Mesenchymal stem cell (in vitro differentiated cells and primary cell): ENCODE results near the gene EPO.
A peak's percentile ranks its signal among the peaks of the same experiment; 100 is the strongest.

Source experiments
- DNase-seq: peaks from one replicate; pipeline ENCODE4 v3.0.0-alpha.2; 2013
- H2AFZ ChIP-seq: one replicate; pipeline ENCODE4 v1.6.1; 2013; ENCODE audit warnings: low read depth, mild to moderate bottlenecking, control low read depth, inconsistent platforms, low read length, moderate library complexity
- H2AK5ac ChIP-seq: 2 replicates; pipeline ENCODE4 v1.6.1; 2013; ENCODE audit warnings: low read length, moderate library complexity, mild to moderate bottlenecking, inconsistent platforms; ENCODE audit not compliant: severe bottlenecking
- H2BK120ac ChIP-seq: one replicate; pipeline ENCODE4 v1.6.1; 2013; ENCODE audit warnings: low read depth, mild to moderate bottlenecking, inconsistent platforms, low read length, moderate library complexity
- H2BK12ac ChIP-seq, 2 experiments: one replicate each; pipeline ENCODE4 v1.6.1; 2013; ENCODE audit warnings: inconsistent platforms in 2 of 2, low read length in 2 of 2, mild to moderate bottlenecking in 2 of 2, moderate library complexity in 2 of 2, control low read depth in 1 of 2
- H2BK15ac ChIP-seq: one replicate; pipeline ENCODE4 v1.6.1; 2013; ENCODE audit warnings: mild to moderate bottlenecking, low read depth, inconsistent platforms; ENCODE audit not compliant: poor library complexity, severe bottlenecking
- H2BK5ac ChIP-seq: 2 replicates; pipeline ENCODE4 v1.6.1; 2013; ENCODE audit warnings: low read depth, mild to moderate bottlenecking, low read length, control low read depth, inconsistent platforms; ENCODE audit not compliant: poor library complexity, severe bottlenecking
- H3K14ac ChIP-seq, 2 experiments: one replicate each; pipeline ENCODE4 v1.6.1; 2013; ENCODE audit warnings: inconsistent platforms in 2 of 2, low read length in 2 of 2, control low read depth in 1 of 2, mild to moderate bottlenecking in 1 of 2, moderate library complexity in 1 of 2
- H3K18ac ChIP-seq, 2 experiments: one replicate each; pipeline ENCODE4 v1.6.1; 2013; ENCODE audit warnings: inconsistent platforms in 2 of 2, low read length in 2 of 2, control low read depth in 1 of 2, low read depth in 1 of 2, mild to moderate bottlenecking in 1 of 2
- H3K23ac ChIP-seq, 2 experiments: one replicate each; pipeline ENCODE4 v1.6.1; 2013; ENCODE audit warnings: inconsistent platforms in 2 of 2, low read length in 2 of 2, mild to moderate bottlenecking in 2 of 2, moderate library complexity in 2 of 2, control low read depth in 1 of 2
- H3K27ac ChIP-seq: 2 replicates; pipeline ENCODE4 v1.5.1; 2013; ENCODE audit warnings: mild to moderate bottlenecking, moderate library complexity, low read length, control low read depth, inconsistent platforms; ENCODE audit not compliant: poor library complexity, severe bottlenecking
- H3K27me3 ChIP-seq, 2 experiments: 2 replicates each; pipeline versions ENCODE4 v1.6.1 to v1.7.0; 2013; ENCODE audit warnings: low read length in 2 of 2, mild to moderate bottlenecking in 2 of 2, moderate library complexity in 2 of 2, control low read depth in 1 of 2, inconsistent platforms in 1 of 2; ENCODE audit not compliant: control insufficient read depth in 1 of 2, insufficient read depth in 1 of 2
- H3K36me3 ChIP-seq, 2 experiments: 2 replicates each; pipeline versions ENCODE4 v1.6.1 to v1.7.0; 2013; ENCODE audit warnings: low read length in 2 of 2, control low read depth in 1 of 2, inconsistent platforms in 1 of 2, low read depth in 1 of 2, mild to moderate bottlenecking in 1 of 2; ENCODE audit not compliant: insufficient read depth in 2 of 2, control insufficient read depth in 1 of 2
- H3K4ac ChIP-seq, 2 experiments: one replicate each; pipeline ENCODE4 v1.6.1; 2013; ENCODE audit warnings: inconsistent platforms in 2 of 2, low read length in 2 of 2, mild to moderate bottlenecking in 2 of 2, moderate library complexity in 2 of 2, control low read depth in 1 of 2, low read depth in 1 of 2
- H3K4me1 ChIP-seq: 2 replicates; pipeline ENCODE4 v1.6.1; 2013; ENCODE audit warnings: low read depth, low read length, control low read depth; ENCODE audit not compliant: control insufficient read depth, insufficient read depth
- H3K4me2 ChIP-seq: 2 replicates; pipeline ENCODE4 v1.6.1; 2013; ENCODE audit warnings: low read length, mild to moderate bottlenecking, inconsistent platforms; ENCODE audit not compliant: poor library complexity, severe bottlenecking
- H3K4me3 ChIP-seq, 2 experiments: 2 replicates each; pipeline versions ENCODE4 v1.5.1 to v1.7.0; 2013; ENCODE audit warnings: low read length in 2 of 2, mild to moderate bottlenecking in 2 of 2, control low read depth in 1 of 2, low read depth in 1 of 2; ENCODE audit not compliant: insufficient read depth in 1 of 2
- H3K79me1 ChIP-seq: replicated peaks from 2 replicates; pipeline ENCODE4 v1.6.1; 2013; ENCODE audit warnings: mild to moderate bottlenecking, control low read depth, low read length, inconsistent platforms; ENCODE audit not compliant: poor library complexity, severe bottlenecking
- H3K9ac ChIP-seq: 2 replicates; pipeline ENCODE4 v1.7.0; 2013; ENCODE audit warnings: mild to moderate bottlenecking, low read length, moderate library complexity
- H3K9me3 ChIP-seq: 2 replicates; pipeline ENCODE4 v1.7.0; 2013; ENCODE audit warnings: mild to moderate bottlenecking, low read length; ENCODE audit not compliant: control insufficient read depth
- H4K8ac ChIP-seq: one replicate; pipeline ENCODE4 v1.6.1; 2013; ENCODE audit warnings: inconsistent platforms, mild to moderate bottlenecking, low read length, moderate library complexity
- H4K91ac ChIP-seq: one replicate; pipeline ENCODE4 v1.6.1; 2013; ENCODE audit warnings: mild to moderate bottlenecking, low read length, inconsistent platforms
- WGBS: methylation state at CpG from one replicate; pipeline ENCODE4 v1.1.7; 2013; ENCODE audit warnings: mixed read lengths; 5-methylcytosine and 5-hydroxymethylcytosine counted together

EPO gene

DNA sequence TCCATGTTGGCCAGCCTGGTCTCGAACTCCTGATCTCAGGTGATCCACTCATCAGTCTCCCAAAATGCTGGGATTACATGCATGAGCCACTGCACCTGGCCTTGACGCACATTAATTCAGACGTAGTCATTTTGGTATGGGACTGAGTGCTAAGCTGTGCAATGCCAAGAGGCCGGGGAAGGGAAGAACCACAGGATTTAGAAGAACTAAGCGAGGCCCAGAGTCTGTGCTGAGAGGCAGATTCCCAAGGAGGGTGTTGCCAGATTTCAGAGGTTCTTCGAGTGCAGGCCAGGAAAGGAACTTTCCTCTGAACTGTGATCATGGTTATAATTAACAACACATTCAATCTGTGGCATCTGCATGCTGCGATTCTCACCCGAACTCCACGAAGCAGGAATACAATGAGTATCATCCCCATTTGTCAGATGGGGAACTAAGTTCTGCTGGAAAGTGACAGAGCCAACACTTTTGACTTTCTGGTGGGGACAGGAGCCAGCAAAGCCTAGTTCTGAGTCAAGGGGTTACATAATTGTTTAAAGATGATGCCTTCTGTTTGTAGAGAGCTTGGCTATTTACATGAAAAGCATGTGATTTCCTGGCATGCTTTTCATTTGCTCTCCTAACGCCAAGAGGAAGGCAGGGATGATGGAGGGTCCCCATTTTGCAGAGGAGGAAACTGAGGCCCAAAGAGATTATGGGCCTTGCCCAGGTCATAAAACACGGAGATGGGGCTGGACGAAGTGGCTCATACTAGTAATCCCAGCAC lies 6.9 kb downstream of the EPO start:
- no peak overlapping the region for H2BK120ac ChIP-seq
- H3K27me3 ChIP-seq, result peaks cover 18 to 42% of the 10 kb centered on the region in 2 experiments
- peak overlapping the region; percentile 10 for H2AK5ac ChIP-seq
- H3K9ac ChIP-seq, result peak overlapping the region; percentile 81
- H3K18ac ChIP-seq, result peak overlapping the region in 1 of 2 experiments; percentile 80
- peaks cover 2% of the 10 kb centered on the region for H3K4me1 ChIP-seq
- peak; percentile 51 for DNase-seq
- no peaks in the 10 kb centered on the region for H3K79me1 ChIP-seq
- no peak overlapping the region for H3K4me3 ChIP-seq
- no peak overlapping the region for H4K8ac ChIP-seq
- no peak overlapping the region for H3K14ac ChIP-seq
- peak overlapping the region; percentile 16 for H3K4me2 ChIP-seq
- peak overlapping the region in 1 of 2 experiments; percentile 71 for H3K4ac ChIP-seq
- no peak overlapping the region for H2AFZ ChIP-seq
- no peak overlapping the region for H3K27ac ChIP-seq
- no peak overlapping the region for H2BK12ac ChIP-seq
- H2BK15ac ChIP-seq, result no peak overlapping the region
- H2BK5ac ChIP-seq, result no peak overlapping the region
- H3K23ac ChIP-seq, result no peak overlapping the region
- H4K91ac ChIP-seq, result no peak overlapping the region
- WGBS, result 85% methylated on average over 10 of the region's 12 CpGs
- H3K36me3 ChIP-seq, result peaks cover 0 to 3% of the 10 kb centered on the region in 2 experiments
- H3K9me3 ChIP-seq, result no peaks in the 10 kb centered on the region

DNA sequence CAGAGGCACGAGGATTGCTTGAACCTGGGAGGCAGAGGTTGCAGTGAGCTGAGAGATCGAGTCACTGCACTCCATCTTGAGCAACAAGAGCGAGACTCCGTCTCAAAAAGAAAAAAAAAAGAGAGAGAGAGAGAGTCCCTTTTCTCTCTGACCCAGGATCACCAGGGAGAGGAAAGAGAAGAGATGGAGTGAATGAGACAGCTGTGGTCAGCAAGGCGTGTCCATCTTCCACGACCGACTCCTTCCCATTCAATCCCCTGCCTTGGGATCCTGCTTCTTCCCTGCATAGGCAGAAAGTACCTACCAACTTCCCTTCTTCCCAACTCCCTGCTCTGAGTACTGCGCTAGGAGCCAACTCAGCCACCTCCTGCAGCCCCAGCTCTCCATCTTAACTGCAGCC lies 7.9 kb downstream of the EPO start:
- no peak overlapping the region for H3K4me2 ChIP-seq
- WGBS, result 93% methylated on average over 8 of the region's 8 CpGs

DNA sequence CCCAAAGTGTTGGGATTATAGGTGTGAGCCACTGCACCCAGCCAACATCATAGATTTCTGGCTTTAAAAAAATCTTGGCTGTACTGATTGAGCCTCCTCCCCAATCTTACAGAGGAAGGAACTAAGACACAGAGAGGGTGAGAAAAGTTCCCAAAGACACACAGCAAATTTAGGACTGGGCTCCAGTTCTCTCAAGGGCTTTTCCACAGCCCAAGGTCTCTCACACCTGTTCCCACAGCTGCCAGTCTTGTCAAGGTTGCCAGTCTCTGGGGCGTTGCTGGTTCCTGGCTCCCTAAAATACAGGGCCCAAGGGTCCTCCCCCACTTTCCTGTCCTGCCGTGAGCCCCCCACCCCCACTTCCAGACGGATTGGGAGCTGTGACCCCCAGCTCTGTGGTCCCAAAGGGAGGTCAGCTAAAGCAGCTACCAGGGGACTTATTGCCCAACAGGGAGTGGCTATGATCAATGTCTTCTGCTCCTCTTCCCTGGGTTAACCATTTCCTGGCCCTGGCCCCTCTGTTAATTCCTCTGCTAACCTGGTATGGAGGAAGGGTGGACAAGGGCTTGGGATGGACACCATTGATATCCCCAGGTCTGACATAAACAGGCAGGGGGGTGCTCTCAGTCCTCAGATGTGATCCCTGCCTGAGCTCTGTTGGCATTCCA lies 10.0 kb downstream of the EPO start:
- Histone ChIP-seq H3K18ac (no peak overlapping the region), H2BK5ac (no peak overlapping the region), H2BK15ac (no peak overlapping the region), H4K91ac (no peak overlapping the region), H3K14ac (no peak overlapping the region), H3K23ac (no peak overlapping the region), H3K79me1 (no peaks in the 10 kb centered on the region), H3K9ac (no peak overlapping the region), H3K36me3 (no peaks in the 10 kb centered on the region), H3K4me3 (no peak overlapping the region), H3K27ac (no peak overlapping the region), H3K27me3 (peaks cover 0 to 29% of the 10 kb centered on the region in 2 experiments), H3K4ac (no peak overlapping the region), H3K4me2 (no peak overlapping the region), H2AFZ (no peak overlapping the region), H2AK5ac (no peak overlapping the region), H2BK120ac (no peak overlapping the region), H3K9me3 (no peaks in the 10 kb centered on the region), H4K8ac (no peak overlapping the region), H2BK12ac (no peak overlapping the region), H3K4me1 (peaks cover 2% of the 10 kb centered on the region)
- WGBS, result 56% methylated on average over 2 of the region's 3 CpGs
- no peak for DNase-seq

More for the DNA sequence above, 7.9 kb downstream of the EPO start:
- Histone ChIP-seq H2AFZ (no peak overlapping the region), H3K18ac (no peak overlapping the region), H4K8ac (no peak overlapping the region), H3K4me1 (peaks cover 2% of the 10 kb centered on the region), H3K27me3 (peaks cover 9 to 40% of the 10 kb centered on the region in 2 experiments), H3K4me3 (no peak overlapping the region), H3K9me3 (no peaks in the 10 kb centered on the region), H3K14ac (no peak overlapping the region), H4K91ac (no peak overlapping the region), H3K36me3 (peaks cover 0 to 3% of the 10 kb centered on the region in 2 experiments), H2BK5ac (no peak overlapping the region), H3K27ac (no peak overlapping the region), H2BK120ac (no peak overlapping the region), H3K9ac (no peak overlapping the region), H3K23ac (no peak overlapping the region), H2BK15ac (no peak overlapping the region), H3K4ac (no peak overlapping the region), H3K79me1 (no peaks in the 10 kb centered on the region), H2BK12ac (no peak overlapping the region), H2AK5ac (no peak overlapping the region)
- DNase-seq, result no peak

DNA sequence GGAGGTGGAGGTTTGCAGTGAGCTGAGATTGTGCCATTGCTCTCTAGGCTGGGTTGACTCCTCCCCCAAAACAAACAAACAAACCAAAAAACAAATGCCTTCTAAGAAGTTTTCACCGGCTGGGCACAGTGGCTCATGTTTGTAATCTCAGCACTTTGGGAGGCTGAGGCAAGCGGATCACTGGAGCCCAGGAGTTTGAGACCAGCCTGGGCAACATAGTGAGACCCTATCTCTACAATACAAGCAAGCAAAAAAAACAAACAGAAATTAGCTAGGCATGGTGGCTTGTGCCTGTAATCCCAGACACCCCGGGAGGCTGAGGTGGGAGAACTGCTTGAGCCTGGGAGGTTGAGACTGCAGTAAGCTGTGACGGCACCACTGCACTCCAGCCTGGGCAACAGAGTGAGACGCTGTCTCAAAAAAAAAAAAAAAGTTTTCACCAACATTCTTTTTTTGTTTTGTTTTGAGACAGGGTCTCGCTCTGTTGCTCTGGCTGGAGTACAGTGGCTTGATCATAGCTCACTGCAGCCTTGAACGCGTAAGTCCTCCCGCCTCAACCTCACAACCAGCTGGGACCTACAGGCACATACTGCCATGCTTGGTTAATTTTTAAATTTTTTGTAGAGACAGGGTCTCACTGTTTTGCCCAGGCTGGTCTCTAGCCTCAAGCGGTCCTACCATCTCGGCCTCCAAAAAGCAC lies 11.8 kb downstream of the EPO start:
- no peaks in the 10 kb centered on the region for H3K36me3 ChIP-seq
- 84% methylated on average over 9 of the region's 11 CpGs for WGBS
- no peaks in the 10 kb centered on the region for H3K4me1 ChIP-seq
- H2BK120ac ChIP-seq, result no peak overlapping the region
- no peak for DNase-seq
- no peak overlapping the region for H2BK15ac ChIP-seq
- H4K91ac ChIP-seq, result no peak overlapping the region
- H3K4ac ChIP-seq, result no peak overlapping the region
- H3K27ac ChIP-seq, result no peak overlapping the region
- H3K4me3 ChIP-seq, result no peak overlapping the region
- no peak overlapping the region for H2AK5ac ChIP-seq
- H4K8ac ChIP-seq, result no peak overlapping the region
- H3K18ac ChIP-seq, result no peak overlapping the region
- no peak overlapping the region for H2AFZ ChIP-seq
- H2BK12ac ChIP-seq, result no peak overlapping the region
- no peak overlapping the region for H3K23ac ChIP-seq
- H2BK5ac ChIP-seq, result no peak overlapping the region
- no peaks in the 10 kb centered on the region for H3K9me3 ChIP-seq
- H3K27me3 ChIP-seq, result peaks cover 0 to 42% of the 10 kb centered on the region in 2 experiments
- no peak overlapping the region for H3K9ac ChIP-seq
- H3K79me1 ChIP-seq, result no peaks in the 10 kb centered on the region
- no peak overlapping the region for H3K4me2 ChIP-seq
- no peak overlapping the region for H3K14ac ChIP-seq
